K562 (cell line): ENCODE measurements around the gene TK1.

ENCODE experiments used
- CHD4 ChIP-seq: fragments of 200-600 bp; sonication (generic); IDR thresholded peaks from 3 replicates; pipeline ENCODE4 v1.6.1; 2012; ENCODE audit warnings: low read depth, mild to moderate bottlenecking, mixed read lengths, low read length, inconsistent platforms; ENCODE audit not compliant: insufficient read depth, insufficient replicate concordance, poor library complexity, severe bottlenecking
- MCM2 ChIP-seq: fragments of 450-650 bp; IDR thresholded peaks from 2 replicates; pipeline ENCODE4 v1.6.1; 2017; ENCODE audit warnings: low read depth, mild to moderate bottlenecking
- SP1 ChIP-seq: sonication (generic); formaldehyde crosslinking; IDR thresholded peaks from 2 replicates; pipeline ENCODE4 v1.8.1; 2022; ENCODE audit warnings: mild to moderate bottlenecking, missing genetic modification reagents

- no peak for TF ChIP-seq SP1 (CRISPR knock-in tag)
- no peak for TF ChIP-seq MCM2
- TF ChIP-seq CHD4: no peak
These were observed 38.4 kb downstream of the TK1 start for GRCh38 chr17:78148286-78149016.
